Activated naive CD4-positive, alpha-beta T cell treated with anti-CD3 and anti-CD28 coated beads, Interleukin-2, amount 50 U/mL, for 72 hours (primary cell): ENCODE data around the gene CKAP2. TPM values are rescaled to one million over a fixed set of nuclear protein-coding genes. Genes with fewer than 3 reads are reported as not detected.
"Not testable (repeated sequence)": the region's sequence is repeated elsewhere in the genome, so short reads cannot be mapped to it uniquely, and the experiment has no call there.

ENCODE experiments used
- ATAC-seq, 2 donors: fragments of 150-1000 bp; cut with Tn5 transposase; 2 replicates each; pipeline ENCODE4 v1.10.0; 2021; ENCODE audit warnings: mild to moderate bottlenecking in 2 of 2, moderate library complexity in 2 of 2
- DNase-seq, 2 donors: peaks; one replicate each; pipeline ENCODE4 v3.0.0; 2021 to 2022; ENCODE audit warnings: low spot score in 2 of 2
- H3K27ac Mint-ChIP-seq, 2 donors: one replicate each; pipeline ENCODE4 v1.8.0; 2022; ENCODE audit warnings: mild to moderate bottlenecking in 2 of 2, mixed read lengths in 2 of 2
- H3K36me3 Mint-ChIP-seq, 2 donors: one replicate each; pipeline ENCODE4 v1.8.0; 2022; ENCODE audit warnings: mixed read lengths in 2 of 2
- H3K9me3 Mint-ChIP-seq, 2 donors: one replicate each; pipeline ENCODE4 v1.8.0; 2022; ENCODE audit warnings: mixed read lengths in 2 of 2
- total RNA-seq, 2 donors: library from RNA; stranded (reverse); gene quantifications; one replicate each; pipeline ENCODE4 v1.2.3, GENCODE V29; 2022

CKAP2 gene
- total RNA-seq, 2 donors from 2014 or later, result 52.2 to 123 TPM

DNA sequence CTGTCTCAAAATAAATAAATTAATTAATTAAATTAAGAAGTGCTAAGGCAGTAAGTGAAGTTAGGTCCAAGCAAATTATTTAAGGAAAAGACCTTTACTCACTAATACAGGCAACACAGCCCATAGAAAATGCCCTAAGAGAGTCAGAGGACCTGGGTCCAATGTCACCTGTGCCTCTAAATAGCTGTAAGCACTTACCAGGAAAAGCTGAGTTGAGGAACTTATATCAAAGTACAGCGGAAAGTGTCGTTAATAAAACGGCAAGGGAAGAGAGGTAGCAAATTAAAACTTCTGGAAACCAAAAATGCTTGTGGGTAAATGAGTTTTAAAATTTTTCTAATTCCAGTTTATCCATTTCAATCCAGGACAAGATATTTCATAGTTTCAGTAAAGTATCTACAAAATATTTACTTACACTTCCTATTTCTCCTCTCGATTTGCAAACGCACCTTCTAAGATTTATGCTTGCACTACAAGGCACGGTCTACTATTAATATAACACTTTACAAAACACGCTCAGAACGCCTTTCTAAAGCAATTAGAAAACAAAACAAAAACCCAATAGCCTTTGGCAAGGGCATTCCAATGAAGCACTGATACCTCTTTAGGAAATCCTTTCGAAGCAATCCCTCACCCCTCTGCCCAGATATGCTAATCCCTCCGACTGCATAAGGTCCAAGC is 5.8 kb upstream of the CKAP2 start:
- ATAC-seq (no peak), DNase-seq (no peak)
- Mint-ChIP-seq H3K36me3 (peaks cover 0 to 14% of the 10 kb centered on the region in 2 donors), H3K27ac (peak overlapping the region; percentile 86 to 95), H3K9me3 (no peaks in the 10 kb centered on the region)

GRCh38 chr13:52450012-52450792 is 5.1 kb upstream of the CKAP2 start, which contains the start of gene VPS36:
Gene VPS36, minus strand, starts transcription at chr13:52450634. Its CDS starts 40 bp downstream, at chr13:52450594.
- Mint-ChIP-seq H3K36me3 (peaks cover 0 to 18% of the 10 kb centered on the region in 2 donors), H3K27ac (peak within 1 kb of the TSS; percentile 86 to 95), H3K9me3 (no peaks in the 10 kb centered on the region)
- DNase-seq, result peak; percentile 95 to 98
- ATAC-seq, result peak; percentile 78 to 79

DNA sequence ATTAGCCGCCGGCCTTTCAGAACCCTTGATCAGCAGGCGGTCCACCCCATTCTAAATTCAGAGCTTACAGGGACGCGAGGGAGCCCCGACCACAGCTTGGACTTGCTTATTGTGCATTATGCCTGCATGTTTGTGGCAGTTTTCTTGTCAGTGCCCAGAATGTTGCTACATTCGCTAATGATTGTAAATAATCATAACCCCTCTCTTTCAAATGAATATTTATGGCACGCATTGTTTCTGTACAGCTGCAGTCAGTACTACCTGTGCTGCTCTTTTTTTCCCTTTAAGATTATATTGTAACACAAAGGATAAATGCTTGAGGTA is 4.5 kb upstream of the CKAP2 start:
- peaks cover 0 to 20% of the 10 kb centered on the region in 2 donors for H3K36me3 Mint-ChIP-seq
- H3K9me3 Mint-ChIP-seq, result no peaks in the 10 kb centered on the region
- no peak for ATAC-seq
- peak overlapping the region in 1 of 2 donors; percentile 86 for H3K27ac Mint-ChIP-seq
- no peak for DNase-seq

- peak overlapping the region in 1 of 2 donors; percentile 86 for H3K27ac Mint-ChIP-seq
- DNase-seq, result no peak
- peaks cover 5 to 25% of the 10 kb centered on the region in 2 donors for H3K36me3 Mint-ChIP-seq
- no peaks in the 10 kb centered on the region for H3K9me3 Mint-ChIP-seq
- no peak for ATAC-seq
Observed at GRCh38 chr13:52451135-52451804, 4.0 kb upstream of the CKAP2 start.

GRCh38 chr13:52452470-52452869 is 2.8 kb upstream of the CKAP2 start:
- ATAC-seq (no peak), DNase-seq (no peak)
- H3K27ac Mint-ChIP-seq, result no peak overlapping the region
- H3K9me3 Mint-ChIP-seq, result no peaks in the 10 kb centered on the region
- H3K36me3 Mint-ChIP-seq, result peaks cover 10 to 28% of the 10 kb centered on the region in 2 donors

- H3K9me3 Mint-ChIP-seq, result no peaks in the 10 kb centered on the region
- DNase-seq (no peak), ATAC-seq (no peak)
- H3K27ac Mint-ChIP-seq, result peak overlapping the region; percentile 87 to 96
- peaks cover 10 to 23% of the 10 kb centered on the region in 2 donors for H3K36me3 Mint-ChIP-seq
Observed at GRCh38 chr13:52454459-52454819, 839 bp upstream of the CKAP2 start.

DNA sequence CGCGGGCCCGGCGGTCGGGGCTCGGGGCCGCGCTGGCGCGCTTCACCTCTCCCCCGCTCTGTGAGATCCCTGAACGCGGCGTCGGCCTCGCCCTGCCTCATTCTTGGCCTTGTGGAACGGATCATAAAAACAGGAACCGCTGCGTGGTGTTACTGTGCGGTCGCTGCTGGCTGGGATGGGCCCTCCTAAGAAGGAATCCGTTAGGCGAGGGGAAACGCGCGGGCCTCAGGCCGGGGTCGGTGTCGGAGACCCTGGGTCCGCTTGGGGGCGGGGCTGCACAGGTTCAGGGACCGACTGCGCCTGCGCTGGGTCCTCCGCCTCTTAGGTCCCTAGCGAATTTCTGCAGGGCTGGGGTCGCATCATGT is 381 bp downstream of the CKAP2 start:
- Mint-ChIP-seq H3K27ac (peak overlapping the region; percentile 44 to 96), H3K36me3 (peaks cover 13 to 18% of the 10 kb centered on the region in 2 donors), H3K9me3 (no peaks in the 10 kb centered on the region)
- ATAC-seq (peak; percentile 52 to 57), DNase-seq (peak; percentile 79)

- ATAC-seq (no peak), DNase-seq (no peak)
- H3K27ac Mint-ChIP-seq, result no peak overlapping the region
- peaks cover 30 to 32% of the 10 kb centered on the region in 2 donors for H3K36me3 Mint-ChIP-seq
- no peaks in the 10 kb centered on the region for H3K9me3 Mint-ChIP-seq
Observed at GRCh38 chr13:52459668-52460067, 4.4 kb downstream of the CKAP2 start.

- peak in 1 of 2 donors; percentile 76 for ATAC-seq
- no peak overlapping the region for H3K27ac Mint-ChIP-seq
- DNase-seq, result no peak
- peaks cover 22 to 36% of the 10 kb centered on the region in 2 donors for H3K36me3 Mint-ChIP-seq
- H3K9me3 Mint-ChIP-seq, result no peaks in the 10 kb centered on the region
Observed at GRCh38 chr13:52461265-52461664, 6.0 kb downstream of the CKAP2 start.

- Mint-ChIP-seq H3K36me3 (peaks cover 33 to 49% of the 10 kb centered on the region in 2 donors), H3K27ac (no peak overlapping the region), H3K9me3 (no peaks in the 10 kb centered on the region)
- DNase-seq (no peak), ATAC-seq (no peak)
Observed at GRCh38 chr13:52463526-52463925, 8.2 kb downstream of the CKAP2 start.

DNA sequence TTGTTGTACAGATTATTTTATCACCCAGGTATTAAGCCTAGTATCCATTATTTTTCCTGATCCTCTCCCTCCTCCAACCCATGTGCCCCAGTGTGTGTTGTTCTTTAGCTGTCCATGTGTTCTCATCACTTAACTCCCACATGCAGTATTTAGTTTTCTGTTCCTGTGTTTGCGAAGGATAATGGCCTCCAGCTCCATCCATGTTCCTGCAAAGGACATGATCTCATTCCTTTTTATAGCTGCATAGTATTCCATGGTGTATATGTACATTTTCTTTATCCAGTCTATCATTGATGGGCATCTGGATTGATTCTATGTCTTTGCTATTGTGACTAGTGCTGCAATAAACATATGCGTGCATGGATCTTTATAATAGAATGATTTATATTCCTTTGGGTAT is 13.2 kb downstream of the CKAP2 start:
- ATAC-seq, H3K27ac Mint-ChIP-seq, DNase-seq, H3K9me3 Mint-ChIP-seq: not testable (repeated sequence)
- H3K36me3 Mint-ChIP-seq, result peaks cover 27 to 47% of the 10 kb centered on the region in 2 donors

DNA sequence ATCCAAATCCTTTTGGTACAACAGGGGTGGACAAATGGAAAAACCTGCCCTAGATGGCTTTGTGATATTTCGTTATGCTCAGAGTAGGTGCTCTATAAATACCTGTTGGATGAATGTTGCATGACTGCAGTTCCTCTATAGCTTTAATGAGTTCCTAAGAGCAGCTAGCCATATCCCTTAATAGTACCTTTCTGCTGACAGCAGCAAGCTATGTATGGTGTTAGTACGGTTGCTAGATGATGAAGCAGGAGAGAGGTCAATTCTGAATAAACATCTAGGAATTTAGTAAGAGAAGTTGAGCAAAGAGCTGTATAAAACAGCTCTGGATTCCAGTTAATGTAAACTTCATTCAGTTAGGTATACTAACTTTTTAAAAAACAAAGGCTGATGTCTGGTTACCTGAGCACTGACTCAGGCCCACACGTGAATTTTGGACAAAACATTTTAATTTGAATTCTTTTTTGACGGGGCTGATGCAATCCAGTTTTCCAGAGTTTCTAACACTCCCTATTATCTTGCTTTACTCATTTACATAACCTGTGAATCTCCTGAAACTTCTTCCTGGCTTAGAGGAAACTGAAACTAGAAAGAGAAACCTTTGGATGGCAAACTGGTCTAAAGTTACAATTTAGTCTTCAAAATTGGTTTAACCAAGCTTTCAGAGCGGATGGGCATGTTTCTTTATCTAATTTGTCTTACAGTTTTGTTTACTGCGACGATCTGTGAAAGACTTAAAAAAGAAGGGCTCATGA is 25.6 kb downstream of the CKAP2 start:
- H3K36me3 Mint-ChIP-seq, result not testable (repeated sequence)

GRCh38 chr13:52487078-52487477 is 31.8 kb downstream of the CKAP2 start:
- H3K36me3 Mint-ChIP-seq, H3K27ac Mint-ChIP-seq, H3K9me3 Mint-ChIP-seq, DNase-seq, ATAC-seq: not testable (repeated sequence)

More for the DNA sequence above, 25.6 kb downstream of the CKAP2 start:
- not testable (repeated sequence) for H3K9me3 Mint-ChIP-seq, H3K27ac Mint-ChIP-seq, ATAC-seq, DNase-seq

GRCh38 chr13:52488763-52489162 is 33.5 kb downstream of the CKAP2 start:
- not testable (repeated sequence) for H3K27ac Mint-ChIP-seq, H3K9me3 Mint-ChIP-seq, ATAC-seq, DNase-seq, H3K36me3 Mint-ChIP-seq

GRCh38 chr13:52491015-52491414 is 35.7 kb downstream of the CKAP2 start:
- not testable (repeated sequence) for DNase-seq, H3K9me3 Mint-ChIP-seq, H3K36me3 Mint-ChIP-seq, ATAC-seq, H3K27ac Mint-ChIP-seq

GRCh38 chr13:52494241-52494640 is 39.0 kb downstream of the CKAP2 start:
- ATAC-seq, DNase-seq, H3K36me3 Mint-ChIP-seq, H3K9me3 Mint-ChIP-seq, H3K27ac Mint-ChIP-seq: not testable (repeated sequence)
